Caki2 (cell line): ENCODE data around the gene FARS2. TPM values are rescaled to one million over a fixed set of nuclear protein-coding genes. Genes with fewer than 3 reads are reported as not detected.

Experiments
- DNase-seq: peaks from one replicate; pipeline ENCODE4 v3.0.0-alpha.2; 2015; ENCODE audit warnings: low read depth
- in situ Hi-C: cut with HindIII; loops from 2 replicates; pipeline ENCODE4 v1.10.0; 2016; ENCODE audit warnings: low sequenced_read_pairs, low pct_unique_long_range_greater_than_20kb, mixed read lengths
- total RNA-seq: library from RNA; depleted of rRNA; stranded (reverse); fragments of >200 nt; shearing (Covaris generic); gene quantifications from 2 replicates; pipeline ENCODE4 v1.2.3, GENCODE V29; 2014; ENCODE audit warnings: low replicate concordance

The FARS2 gene
- total RNA-seq, 1 experiment from 2014 or later, result 21.0 TPM

DNA sequence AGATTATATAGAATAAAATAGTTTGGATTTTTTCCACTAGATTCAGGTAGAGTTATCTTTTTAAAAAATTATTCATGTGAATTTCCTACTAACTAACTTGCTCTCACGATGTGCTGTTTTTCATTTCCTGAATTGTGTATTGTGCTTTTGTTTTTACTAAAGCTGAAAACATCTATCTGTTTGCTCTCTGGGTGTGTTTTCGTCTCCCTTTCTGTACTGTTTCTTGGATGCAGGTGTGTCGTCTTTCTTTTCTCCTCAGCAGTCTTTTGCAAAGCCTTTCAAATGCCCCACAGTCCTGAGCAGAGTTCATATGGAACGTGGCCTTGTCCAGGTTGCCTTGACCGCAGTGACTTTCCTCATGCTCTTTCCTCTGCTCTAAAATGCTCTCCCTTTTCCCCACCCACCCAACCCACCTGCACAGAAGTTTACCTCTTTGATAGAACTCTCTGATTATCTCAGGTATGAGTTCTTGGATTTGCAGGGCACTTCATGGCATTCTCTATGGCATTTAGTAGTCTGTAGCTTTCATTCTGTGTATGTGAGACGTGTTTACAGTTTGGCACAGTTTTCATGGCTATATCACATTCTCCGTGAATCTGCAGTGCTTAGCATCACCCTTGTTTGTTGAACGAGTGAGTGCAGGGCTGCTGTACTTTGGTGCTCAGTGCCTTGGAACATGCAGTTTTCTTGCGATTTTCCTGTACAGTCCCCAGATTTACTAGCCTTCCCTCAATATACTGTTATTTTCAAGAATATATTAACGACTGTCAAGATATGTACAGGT, 77.1 kb downstream of the FARS2 start:
- no peak for DNase-seq
- in situ Hi-C loops, result no loop called here

DNA sequence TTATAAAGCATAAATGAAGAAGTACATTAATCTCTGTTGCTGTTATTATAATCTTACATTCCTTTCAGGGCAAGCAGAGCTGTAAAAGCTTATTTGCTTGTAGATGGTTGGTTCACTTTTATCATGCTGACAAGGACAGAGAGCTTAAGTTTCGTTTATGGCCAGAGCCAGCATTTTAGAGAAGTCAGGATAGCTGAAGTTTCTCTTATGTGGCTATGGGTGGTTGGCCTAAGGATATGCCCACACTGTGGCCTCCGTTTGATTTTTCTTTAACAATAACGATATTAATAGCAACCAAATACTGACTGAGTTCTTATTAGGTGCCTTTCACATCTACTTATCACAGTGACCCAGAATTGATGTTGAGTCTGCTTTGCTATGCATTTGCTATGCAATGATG, 78.5 kb downstream of the FARS2 start:
- no peak for DNase-seq
- in situ Hi-C loops, result no loop called here

DNA sequence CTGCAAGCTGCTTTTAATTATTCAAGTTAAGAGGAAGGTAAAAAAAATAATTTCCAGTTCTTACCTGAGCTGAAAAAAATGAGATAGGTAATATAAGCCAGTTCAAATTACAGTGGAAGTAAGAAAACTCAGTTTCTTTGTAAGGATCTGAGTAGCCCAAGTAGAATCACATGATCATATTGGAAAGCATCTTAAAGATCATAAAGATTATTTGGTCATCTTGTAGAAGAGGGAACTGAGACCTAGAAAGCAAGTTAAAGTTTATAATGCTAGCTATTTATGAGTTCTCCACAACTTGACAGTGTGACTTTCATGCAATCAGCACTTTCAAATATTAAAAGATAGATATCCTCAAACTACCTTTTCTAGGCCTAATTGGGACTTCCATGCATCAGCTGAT, 80.5 kb downstream of the FARS2 start:
- in situ Hi-C loops, result no loop called here
- no peak for DNase-seq

- in situ Hi-C loops, result no loop called here
- DNase-seq, result no peak
Measured at GRCh38 chr6:5343998-5344397, 82.7 kb downstream of the FARS2 start.

- DNase-seq, result no peak
- in situ Hi-C loops, result no loop called here
Measured at GRCh38 chr6:5345324-5345723, 84.0 kb downstream of the FARS2 start.

GRCh38 chr6:5351552-5352210, 90.4 kb downstream of the FARS2 start:
- DNase-seq, result no peak
- in situ Hi-C loops, result no loop called here

- in situ Hi-C loops, result no loop called here
- no peak for DNase-seq
Measured at GRCh38 chr6:5353971-5354370, 92.7 kb downstream of the FARS2 start.

- in situ Hi-C loops, result no loop called here
- DNase-seq, result no peak
Measured at GRCh38 chr6:5357486-5357885, 96.2 kb downstream of the FARS2 start.

DNA sequence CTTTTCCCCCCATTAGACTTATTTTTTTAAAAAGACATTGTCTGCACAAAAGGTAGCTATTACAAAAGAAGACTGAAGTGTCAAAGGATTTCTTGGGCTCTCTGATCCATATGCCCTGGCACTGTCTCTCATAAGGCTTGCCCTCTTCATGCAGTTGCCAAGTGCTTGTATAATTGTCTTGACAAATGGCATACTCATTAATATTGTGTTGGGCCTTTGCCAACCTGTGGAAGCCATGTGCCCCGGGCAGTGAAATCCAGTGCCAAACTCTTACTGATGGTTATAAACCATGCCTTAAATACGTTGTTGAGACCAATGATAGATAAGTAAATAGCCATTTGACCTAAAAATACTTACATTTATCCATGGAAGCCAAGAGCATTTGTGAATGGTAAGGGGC, 98.1 kb downstream of the FARS2 start:
- in situ Hi-C loops, result no loop called here
- no peak for DNase-seq

- in situ Hi-C loops, result no loop called here
- no peak for DNase-seq
Measured at GRCh38 chr6:5361396-5361795, 100.1 kb downstream of the FARS2 start.

GRCh38 chr6:5365436-5366195, 104.3 kb downstream of the FARS2 start:
- in situ Hi-C loops, result no loop called here
- DNase-seq, result no peak

GRCh38 chr6:5366941-5367340, 105.6 kb downstream of the FARS2 start:
- in situ Hi-C loops, result no loop called here
- no peak for DNase-seq

DNA sequence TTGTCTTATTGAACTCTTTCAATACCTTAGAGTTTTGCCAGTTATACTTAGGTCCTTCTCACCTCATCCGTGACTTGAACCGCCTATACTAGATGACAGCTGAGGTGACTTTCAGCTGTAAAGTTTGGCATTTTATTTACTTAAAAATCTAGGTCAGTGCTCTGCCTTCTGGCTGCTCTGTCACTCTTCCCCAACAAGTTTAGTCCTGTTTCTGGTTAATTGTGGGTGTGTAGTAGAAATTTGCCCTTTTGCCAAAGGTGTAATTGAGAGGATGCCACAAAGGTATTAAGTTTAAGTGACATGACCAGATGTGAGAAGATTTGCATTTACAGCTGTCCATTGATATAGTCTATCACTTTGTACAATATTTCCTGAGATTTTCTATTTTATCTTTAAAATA, 106.2 kb downstream of the FARS2 start:
- no peak for DNase-seq
- in situ Hi-C loops, result no loop called here

- in situ Hi-C loops, result no loop called here
- DNase-seq, result no peak
Measured at GRCh38 chr6:5373430-5373829, 112.1 kb downstream of the FARS2 start.

GRCh38 chr6:5378331-5378730, 117.0 kb downstream of the FARS2 start:
- in situ Hi-C loops, result no loop called here
- DNase-seq, result no peak

DNA sequence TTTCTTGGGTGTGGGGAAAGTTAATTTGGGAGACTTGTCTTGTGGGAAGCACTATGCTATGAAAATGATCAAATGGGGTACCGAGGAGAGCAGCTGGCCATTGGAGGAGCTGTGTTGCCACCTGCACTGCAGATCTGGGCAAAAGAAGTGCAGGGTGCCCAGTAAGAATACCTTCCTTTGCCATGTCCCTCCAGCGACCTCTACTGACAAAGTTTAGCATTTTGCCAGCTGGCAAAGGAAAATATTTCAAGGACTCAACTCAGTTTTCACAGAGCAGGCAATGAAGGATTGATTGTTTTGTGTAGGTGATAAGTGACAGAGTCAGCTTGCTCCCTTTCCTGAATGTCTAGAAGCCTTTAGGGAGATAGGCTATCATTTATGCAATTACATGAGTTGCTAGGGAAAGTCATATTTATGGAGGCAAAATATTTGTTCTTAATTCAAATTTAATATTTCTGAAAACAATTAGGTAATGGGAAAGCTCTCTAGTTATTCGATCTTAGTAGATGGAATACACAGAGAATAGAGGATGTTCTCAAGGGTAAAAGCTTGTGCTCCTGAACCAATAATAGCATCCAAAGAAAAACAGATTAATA, 118.4 kb downstream of the FARS2 start:
- no peak for DNase-seq
- in situ Hi-C loops, result no loop called here

GRCh38 chr6:5383856-5384255, 122.5 kb downstream of the FARS2 start:
- in situ Hi-C loops, result no loop called here
- no peak for DNase-seq

GRCh38 chr6:5384276-5384675, 123.0 kb downstream of the FARS2 start:
- in situ Hi-C loops, result no loop called here
- no peak for DNase-seq

GRCh38 chr6:5388326-5388725, 127.0 kb downstream of the FARS2 start:
- in situ Hi-C loops, result no loop called here
- DNase-seq, result no peak
